Activated T-helper 2 cell treated with anti-CD3 and anti-CD28 coated beads, Interferon-gamma antibody, Interleukin-2, Interleukin-4, amounts not matched to agents 10 μg/mL and 5 μg/mL and 100 μg/mL, durations not matched to agents 14 hours and 24 hours and 36 hours (primary cell): ENCODE measurements around the gene CFH. TPM values are rescaled to one million over a fixed set of nuclear protein-coding genes. Genes with fewer than 3 reads are reported as not detected.
"Not testable (repeated sequence)": the region's sequence is repeated elsewhere in the genome, so short reads cannot be mapped to it uniquely, and the experiment has no call there.

ENCODE experiments used
- DNase-seq: peaks from one replicate; pipeline ENCODE4 v3.0.0; 2021; ENCODE audit warnings: low spot score
- H3K27ac Mint-ChIP-seq: one replicate; pipeline ENCODE4 v1.8.0; 2021; ENCODE audit warnings: mixed read lengths
- H3K27me3 Mint-ChIP-seq: one replicate; pipeline ENCODE4 v1.8.0; 2021; ENCODE audit warnings: low read depth, mixed read lengths
- H3K36me3 Mint-ChIP-seq: one replicate; pipeline ENCODE4 v1.8.0; 2021; ENCODE audit warnings: low read depth, mixed read lengths
- H3K4me1 Mint-ChIP-seq: one replicate; pipeline ENCODE4 v1.8.0; 2021; ENCODE audit warnings: low read depth, mixed read lengths
- H3K4me3 Mint-ChIP-seq: one replicate; pipeline ENCODE4 v1.8.0; 2021; ENCODE audit warnings: low read depth, mild to moderate bottlenecking, moderate library complexity, mixed read lengths
- H3K9me3 Mint-ChIP-seq: one replicate; pipeline ENCODE4 v1.8.0; 2021; ENCODE audit warnings: mixed read lengths
- intact Hi-C: fragments of 100-400 bp; cut with micrococcal nuclease; formaldehyde crosslinking; loops from one replicate; pipeline ENCODE4 v1.15.1; 2023
- total RNA-seq: library from RNA; stranded (reverse); gene quantifications from 2 replicates; pipeline ENCODE4 v1.2.3, GENCODE V29; 2022

Gene CFH
- total RNA-seq, 1 donor from 2014 or later = 0.71 TPM

DNA sequence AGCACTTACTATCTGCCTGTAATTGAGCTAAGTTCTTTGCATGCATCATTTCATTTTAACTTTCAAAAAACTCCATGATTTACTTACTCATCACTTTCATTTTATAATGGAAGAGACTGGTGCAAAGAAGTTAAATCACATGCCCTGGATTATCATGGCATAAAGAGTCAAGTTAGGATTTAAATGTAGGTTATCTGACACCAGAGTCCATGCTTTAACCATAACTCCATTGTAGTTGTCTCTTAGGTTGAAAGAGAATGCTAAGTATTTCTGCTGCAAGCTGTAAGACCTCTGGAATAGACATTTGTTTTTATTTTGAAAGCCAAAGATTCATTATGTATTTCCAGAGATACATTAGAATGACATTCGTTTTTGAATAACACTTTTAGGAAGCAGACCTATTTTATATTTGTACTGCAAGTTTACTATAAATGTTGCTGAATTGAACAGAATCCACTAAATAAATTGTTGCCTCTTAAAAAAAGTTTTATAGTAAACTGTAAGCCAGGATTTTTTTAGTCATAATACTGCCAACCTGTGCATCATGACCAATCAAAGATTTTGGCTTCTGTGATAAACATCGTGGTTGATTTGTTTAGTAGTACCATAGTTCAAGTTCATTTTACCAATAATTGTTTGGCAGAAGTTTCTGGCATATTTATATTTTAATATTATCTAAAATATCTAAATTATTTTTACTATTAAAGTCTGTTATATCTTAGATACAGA is 26.1 kb downstream of the CFH start:
- no peak for DNase-seq
- H3K36me3 Mint-ChIP-seq = no peaks in the 10 kb centered on the region
- no peaks in the 10 kb centered on the region for H3K9me3 Mint-ChIP-seq
- H3K4me3 Mint-ChIP-seq = no peak overlapping the region
- no peaks in the 10 kb centered on the region for H3K27me3 Mint-ChIP-seq
- H3K27ac Mint-ChIP-seq = no peak overlapping the region
- intact Hi-C loops = no loop called here
- no peaks in the 10 kb centered on the region for H3K4me1 Mint-ChIP-seq

DNA sequence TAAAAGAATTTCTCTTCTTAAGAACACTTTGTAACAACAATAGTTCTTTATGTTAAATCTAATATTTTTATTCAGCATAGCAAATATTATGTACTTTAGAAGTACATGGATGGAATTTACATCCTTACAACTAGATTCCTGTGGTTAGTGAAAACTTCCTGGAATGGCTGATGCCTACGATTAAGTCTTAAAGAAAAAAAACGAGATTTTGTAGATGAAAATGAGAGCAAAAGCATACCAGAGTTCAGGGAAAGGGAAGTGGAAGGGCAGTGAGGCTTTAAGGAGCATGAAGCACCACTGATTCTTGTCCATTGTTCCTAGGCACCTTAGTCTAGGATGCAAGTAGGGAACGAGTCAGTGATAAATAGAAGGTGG is 26.7 kb downstream of the CFH start:
- Mint-ChIP-seq H3K27ac (no peak overlapping the region), H3K4me3 (no peak overlapping the region), H3K27me3 (no peaks in the 10 kb centered on the region), H3K9me3 (no peaks in the 10 kb centered on the region), H3K4me1 (no peaks in the 10 kb centered on the region), H3K36me3 (no peaks in the 10 kb centered on the region)
- no peak for DNase-seq
- intact Hi-C loops = no loop called here

DNA sequence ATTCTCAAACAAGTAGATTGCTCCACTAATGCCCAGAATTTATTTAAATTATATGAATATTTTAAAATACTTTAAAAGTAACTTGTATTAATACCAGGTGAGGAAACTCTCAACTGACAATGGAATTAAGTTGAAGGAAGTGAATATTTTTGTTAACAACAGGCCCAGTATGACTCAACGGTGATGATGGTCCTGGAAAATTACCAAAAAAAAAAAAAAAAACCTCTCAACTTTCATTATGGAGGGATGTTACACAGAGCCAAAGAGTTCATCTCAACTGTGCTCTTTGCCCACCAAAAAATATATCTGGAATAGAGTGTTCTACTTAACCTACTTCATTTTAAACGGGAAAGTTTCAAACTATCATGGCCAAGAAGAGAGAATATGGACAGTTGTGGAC is 28.3 kb downstream of the CFH start:
- Mint-ChIP-seq H3K9me3 (no peaks in the 10 kb centered on the region), H3K4me1 (no peaks in the 10 kb centered on the region), H3K36me3 (no peaks in the 10 kb centered on the region), H3K27ac (no peak overlapping the region), H3K4me3 (no peak overlapping the region), H3K27me3 (no peaks in the 10 kb centered on the region)
- intact Hi-C loops = no loop called here
- no peak for DNase-seq

DNA sequence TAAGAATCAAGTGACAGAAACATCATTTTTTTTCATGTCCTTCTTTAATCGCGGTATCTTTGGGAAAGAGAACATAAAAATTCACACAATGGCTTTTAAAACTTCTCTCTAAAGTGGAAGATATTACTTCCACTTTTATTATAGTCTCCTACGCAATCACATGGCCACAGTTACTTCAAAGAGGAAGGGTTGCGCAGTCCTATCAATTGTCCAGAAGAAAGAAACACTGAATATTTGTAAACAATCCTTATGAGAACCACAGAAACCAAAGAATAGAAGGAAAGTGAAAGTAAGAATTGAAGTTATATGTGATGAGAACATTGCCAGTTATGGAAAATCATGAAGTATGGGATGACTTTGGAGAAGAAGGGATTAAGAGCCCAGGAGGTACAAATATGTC is 32.6 kb downstream of the CFH start:
- no peak for DNase-seq
- H3K27ac Mint-ChIP-seq = no peak overlapping the region
- no peaks in the 10 kb centered on the region for H3K27me3 Mint-ChIP-seq

DNA sequence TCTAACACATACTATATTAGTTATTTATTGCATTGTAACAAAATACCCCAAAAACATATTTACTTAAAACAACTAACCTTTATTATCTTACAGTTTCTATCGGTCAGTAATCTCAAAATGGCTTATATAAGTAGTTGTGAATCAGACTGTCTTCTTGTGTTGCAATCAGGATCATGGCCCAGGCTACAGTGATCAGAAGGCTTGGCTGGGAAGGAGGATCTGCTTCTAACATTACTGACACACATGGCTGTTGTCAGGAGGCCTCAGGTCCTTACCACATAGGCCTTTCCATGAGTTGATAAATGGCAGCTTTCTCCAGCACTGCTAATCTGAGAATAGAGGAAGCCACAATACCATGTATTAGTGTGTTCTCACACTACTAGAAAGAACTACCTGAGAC is 33.7 kb downstream of the CFH start:
- Mint-ChIP-seq H3K27me3 (no peaks in the 10 kb centered on the region), H3K9me3 (no peaks in the 10 kb centered on the region), H3K4me3 (no peak overlapping the region), H3K27ac (no peak overlapping the region), H3K36me3 (no peaks in the 10 kb centered on the region), H3K4me1 (no peaks in the 10 kb centered on the region)
- no peak for DNase-seq
- intact Hi-C loops = no loop called here

More for the DNA sequence above, 32.6 kb downstream of the CFH start:
- Mint-ChIP-seq H3K4me1 (no peaks in the 10 kb centered on the region), H3K36me3 (no peaks in the 10 kb centered on the region), H3K9me3 (no peaks in the 10 kb centered on the region), H3K4me3 (no peak overlapping the region)
- intact Hi-C loops = no loop called here

DNA sequence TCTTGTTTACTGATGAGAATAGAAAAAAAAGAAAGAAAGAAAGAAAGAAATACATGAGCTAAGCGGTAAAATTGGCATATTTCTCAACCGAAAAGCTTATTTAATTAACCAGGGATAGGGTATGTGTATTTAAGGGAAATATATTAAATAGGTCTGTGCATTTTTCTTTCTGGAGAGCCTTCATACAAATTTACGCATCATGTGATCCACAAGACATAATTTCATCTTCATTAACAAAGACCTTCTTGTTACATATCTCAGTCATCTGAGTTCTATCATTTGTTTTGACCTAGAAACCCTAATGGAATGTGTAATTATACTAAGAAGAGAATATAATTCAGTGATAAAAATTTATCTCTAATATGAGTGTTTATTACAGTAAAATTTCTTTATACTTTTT is 37.2 kb downstream of the CFH start:
- no peak overlapping the region for H3K4me3 Mint-ChIP-seq
- no peak for DNase-seq
- H3K9me3 Mint-ChIP-seq = no peaks in the 10 kb centered on the region
- H3K4me1 Mint-ChIP-seq = no peaks in the 10 kb centered on the region
- no peaks in the 10 kb centered on the region for H3K27me3 Mint-ChIP-seq
- H3K36me3 Mint-ChIP-seq = no peaks in the 10 kb centered on the region
- H3K27ac Mint-ChIP-seq = no peak overlapping the region
- intact Hi-C loops = no loop called here

GRCh38 chr1:196690582-196690981 is 38.7 kb downstream of the CFH start:
- DNase-seq = no peak
- intact Hi-C loops = no loop called here
- Mint-ChIP-seq H3K4me3 (no peak overlapping the region), H3K36me3 (no peaks in the 10 kb centered on the region), H3K9me3 (no peaks in the 10 kb centered on the region), H3K27ac (no peak overlapping the region), H3K27me3 (no peaks in the 10 kb centered on the region), H3K4me1 (no peaks in the 10 kb centered on the region)

GRCh38 chr1:196698993-196699392 is 47.1 kb downstream of the CFH start:
- intact Hi-C loops = no loop called here
- H3K4me3 Mint-ChIP-seq = no peak overlapping the region
- H3K27me3 Mint-ChIP-seq = no peaks in the 10 kb centered on the region
- no peak overlapping the region for H3K27ac Mint-ChIP-seq
- H3K9me3 Mint-ChIP-seq = peaks cover 4% of the 10 kb centered on the region
- DNase-seq = no peak
- no peaks in the 10 kb centered on the region for H3K36me3 Mint-ChIP-seq
- H3K4me1 Mint-ChIP-seq = no peaks in the 10 kb centered on the region

GRCh38 chr1:196701144-196701543 is 49.3 kb downstream of the CFH start:
- Mint-ChIP-seq H3K36me3 (no peaks in the 10 kb centered on the region), H3K4me3 (no peak overlapping the region), H3K27me3 (no peaks in the 10 kb centered on the region), H3K9me3 (peaks cover under 1% of the 10 kb centered on the region), H3K4me1 (no peaks in the 10 kb centered on the region), H3K27ac (no peak overlapping the region)
- intact Hi-C loops = no loop called here
- DNase-seq = no peak

DNA sequence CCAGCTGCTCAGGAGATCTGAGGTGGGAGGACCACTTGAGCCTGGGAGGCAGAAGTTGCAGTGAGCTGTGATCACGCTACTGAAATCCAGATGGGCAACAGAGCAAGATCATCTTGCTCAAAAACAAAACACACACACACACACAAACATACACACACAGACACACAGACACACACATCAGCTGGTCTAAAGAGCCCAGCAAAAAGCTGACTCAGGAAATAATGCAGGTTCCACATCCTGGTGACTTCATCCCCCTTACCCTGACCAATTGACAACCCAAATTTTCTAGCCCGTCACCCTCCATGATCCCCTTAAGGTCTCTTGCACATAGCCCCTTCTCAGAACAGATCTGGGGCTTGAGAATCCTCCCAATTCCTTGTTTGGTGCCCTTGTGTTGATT is 58.0 kb downstream of the CFH start:
- H3K27ac Mint-ChIP-seq, H3K36me3 Mint-ChIP-seq, H3K27me3 Mint-ChIP-seq, H3K4me3 Mint-ChIP-seq, DNase-seq, H3K4me1 Mint-ChIP-seq, intact Hi-C loops, H3K9me3 Mint-ChIP-seq: not testable (repeated sequence)

- Mint-ChIP-seq H3K9me3 (no peaks in the 10 kb centered on the region), H3K27ac (no peak overlapping the region), H3K27me3 (no peaks in the 10 kb centered on the region), H3K4me1 (no peaks in the 10 kb centered on the region), H3K36me3 (no peaks in the 10 kb centered on the region), H3K4me3 (no peak overlapping the region)
- intact Hi-C loops = no loop called here
- DNase-seq = no peak
Measured at GRCh38 chr1:196717868-196718267, 66.0 kb downstream of the CFH start.

DNA sequence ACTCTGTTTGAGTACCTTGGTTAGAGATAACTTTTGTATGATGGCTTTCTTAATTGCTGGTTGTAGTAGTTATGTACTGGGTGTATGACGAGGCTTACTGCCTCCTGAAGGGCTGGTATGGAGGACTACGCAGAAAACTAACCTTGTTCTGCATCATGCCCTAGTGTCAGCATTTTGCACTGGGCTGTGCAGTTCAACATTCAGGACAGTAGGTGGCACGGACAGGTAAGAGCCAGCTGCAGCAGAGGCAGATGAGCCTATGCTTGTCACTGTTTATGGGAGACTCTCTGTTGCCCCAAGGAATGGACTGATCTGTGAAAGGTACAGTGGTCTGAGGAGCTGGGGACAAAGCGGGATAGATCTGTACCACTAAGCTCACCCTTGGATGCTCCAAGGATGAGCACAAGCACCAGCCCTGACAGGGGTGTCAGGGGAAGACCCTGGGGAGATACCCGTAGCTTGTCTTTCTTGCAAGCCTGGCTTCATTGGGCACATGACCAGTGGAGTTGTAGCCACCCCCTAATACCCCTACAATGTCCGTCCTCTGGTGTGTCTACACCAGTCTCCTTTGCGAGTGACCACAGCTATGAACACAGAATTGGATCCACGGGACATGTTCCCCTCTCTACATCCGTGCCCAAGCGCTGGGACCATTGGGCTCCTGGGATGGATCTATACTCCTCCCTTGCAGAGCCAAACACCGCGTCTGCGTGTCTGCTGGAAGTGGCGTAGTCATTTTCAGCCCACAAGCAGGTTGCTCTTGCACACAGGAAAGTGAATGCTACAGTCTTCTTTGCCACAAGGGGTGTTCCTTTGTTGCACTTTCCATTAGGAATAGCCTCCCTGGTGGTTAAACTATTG is 71.7 kb downstream of the CFH start:
- Mint-ChIP-seq H3K9me3 (no peaks in the 10 kb centered on the region), H3K27me3 (no peaks in the 10 kb centered on the region), H3K4me1 (no peaks in the 10 kb centered on the region), H3K4me3 (no peak overlapping the region), H3K27ac (no peak overlapping the region), H3K36me3 (no peaks in the 10 kb centered on the region)
- intact Hi-C loops = loop anchor here (10.0 kb wide), 1 partner anchor 631 kb away; no protein-coding TSS in a partner anchor
- peak; percentile 31 for DNase-seq

DNA sequence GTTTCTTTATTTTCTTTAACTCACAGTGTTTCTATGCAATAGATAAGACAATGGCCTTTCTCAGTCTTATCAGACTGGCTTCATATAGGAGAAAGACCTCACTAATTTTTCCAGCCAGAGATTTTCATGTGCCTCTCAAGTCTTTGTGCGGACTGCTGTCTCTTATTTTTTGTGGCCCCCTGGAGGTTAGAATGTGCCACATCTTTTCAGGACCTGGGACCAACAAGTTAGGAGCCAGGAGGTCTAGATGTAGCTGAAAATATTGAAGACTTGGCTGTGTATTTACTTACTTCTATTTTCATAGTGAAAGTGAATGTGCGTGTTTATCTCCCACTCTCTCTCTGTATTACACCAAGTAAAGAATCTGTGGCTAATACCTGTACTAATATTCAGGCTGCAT is 80.7 kb downstream of the CFH start:
- DNase-seq = no peak
- intact Hi-C loops = no loop called here
- no peak overlapping the region for H3K27ac Mint-ChIP-seq
- H3K4me1 Mint-ChIP-seq = no peaks in the 10 kb centered on the region
- no peaks in the 10 kb centered on the region for H3K27me3 Mint-ChIP-seq
- H3K36me3 Mint-ChIP-seq = no peaks in the 10 kb centered on the region
- no peak overlapping the region for H3K4me3 Mint-ChIP-seq
- no peaks in the 10 kb centered on the region for H3K9me3 Mint-ChIP-seq
